RPMI7951 (cell line): Measurements from ENCODE around the gene TBC1D12. TPM values are rescaled to one million over a fixed set of nuclear protein-coding genes. Genes with fewer than 3 reads are reported as not detected.
A peak's percentile ranks its signal among the peaks of the same experiment; 100 is the strongest.
"Not testable (repeated sequence)": the region's sequence is repeated elsewhere in the genome, so short reads cannot be mapped to it uniquely, and the experiment has no call there.

Source experiments
- DNase-seq: peaks from one replicate; pipeline ENCODE4 v3.0.0-alpha.2; 2012; ENCODE audit warnings: low read depth
- total RNA-seq: library from RNA; depleted of rRNA; stranded (reverse); fragments of >200 nt; shearing (Covaris generic); gene quantifications from 2 replicates; pipeline ENCODE4 v1.2.3, GENCODE V29; 2014; rRNA removed

Gene TBC1D12
- 8.7 and 9.4 TPM in 2 replicates for total RNA-seq

- DNase-seq: peak; percentile 95
Observed at GRCh38 chr10:94402204-94402842, at the start of gene TBC1D12. TBC1D12 (plus strand) TSS chr10:94402541; CDS start chr10:94402614, 73 bp downstream.

GRCh38 chr10:94353336-94353735 is 49.0 kb upstream of the TBC1D12 start:
- DNase-seq: no peak

- no peak for DNase-seq
Observed at GRCh38 chr10:94355841-94356240, 46.5 kb upstream of the TBC1D12 start.

- DNase-seq: no peak
Observed at GRCh38 chr10:94357193-94357592, 45.1 kb upstream of the TBC1D12 start.

GRCh38 chr10:94358480-94358879 is 43.9 kb upstream of the TBC1D12 start:
- peak; percentile 88 for DNase-seq

GRCh38 chr10:94361171-94361794 is 41.1 kb upstream of the TBC1D12 start:
- peak; percentile 42 for DNase-seq

- DNase-seq: peak; percentile 91
Observed at GRCh38 chr10:94362360-94363250, 39.7 kb upstream of the TBC1D12 start, which contains the start of gene NOC3L. NOC3L (minus strand) TSS chr10:94362939; CDS start chr10:94362838, 101 bp downstream.

- no peak for DNase-seq
Observed at GRCh38 chr10:94363251-94363565, 39.1 kb upstream of the TBC1D12 start.

GRCh38 chr10:94364482-94364881 is 37.9 kb upstream of the TBC1D12 start:
- no peak for DNase-seq

- DNase-seq: no peak
Observed at GRCh38 chr10:94366382-94366781, 36.0 kb upstream of the TBC1D12 start.

GRCh38 chr10:94370501-94370900 is 31.8 kb upstream of the TBC1D12 start:
- DNase-seq: no peak

- no peak for DNase-seq
Observed at GRCh38 chr10:94375374-94375773, 27.0 kb upstream of the TBC1D12 start.

- DNase-seq: no peak
Observed at GRCh38 chr10:94376865-94377264, 25.5 kb upstream of the TBC1D12 start.

- DNase-seq: no peak
Observed at GRCh38 chr10:94383530-94383929, 18.8 kb upstream of the TBC1D12 start.

GRCh38 chr10:94385733-94386132 is 16.6 kb upstream of the TBC1D12 start:
- not testable (repeated sequence) for DNase-seq

GRCh38 chr10:94392117-94392516 is 10.2 kb upstream of the TBC1D12 start:
- not testable (repeated sequence) for DNase-seq

GRCh38 chr10:94397549-94398370 is 4.6 kb upstream of the TBC1D12 start:
- peak; percentile 80 for DNase-seq

- DNase-seq: no peak
Observed at GRCh38 chr10:94398762-94399161, 3.6 kb upstream of the TBC1D12 start.

GRCh38 chr10:94402843-94403379 is 570 bp downstream of the TBC1D12 start:
- peak; percentile 45 for DNase-seq

- peak; percentile 76 for DNase-seq
Observed at GRCh38 chr10:94403380-94404213, 1.3 kb downstream of the TBC1D12 start.
